Ishikawa (cell line): Measurements from ENCODE around the gene GNG12.

Source experiments
- CREB1 ChIP-seq: IDR thresholded peaks from 2 replicates; pipeline ENCODE4 v1.6.1; 2012; ENCODE audit warnings: low read depth
- EP300 ChIP-seq: IDR thresholded peaks from 2 replicates; pipeline ENCODE4 v1.6.1; 2012; ENCODE audit warnings: borderline replicate concordance
- REST ChIP-seq: IDR thresholded peaks from 2 replicates; pipeline ENCODE4 v1.6.1; 2012; ENCODE audit warnings: low read depth, mild to moderate bottlenecking

- TF ChIP-seq CREB1: no peak
- TF ChIP-seq REST: no peak
- no peak for TF ChIP-seq EP300
Measured at GRCh38 chr1:67760030-67760821, 73.0 kb downstream of the GNG12 start.
